HG03135 (cell line): ENCODE results near the gene ACOX3.
"Not testable (repeated sequence)": the region's sequence is repeated elsewhere in the genome, so short reads cannot be mapped to it uniquely, and the experiment has no call there.

Experiments
- ATAC-seq: cut with Tn5 transposase; IDR thresholded peaks from one replicate; pipeline ENCODE4 v1.9.1; 2021; ENCODE audit warnings: mild to moderate bottlenecking, moderate library complexity; ENCODE audit not compliant: unreplicated experiment

ACOX3 gene

DNA sequence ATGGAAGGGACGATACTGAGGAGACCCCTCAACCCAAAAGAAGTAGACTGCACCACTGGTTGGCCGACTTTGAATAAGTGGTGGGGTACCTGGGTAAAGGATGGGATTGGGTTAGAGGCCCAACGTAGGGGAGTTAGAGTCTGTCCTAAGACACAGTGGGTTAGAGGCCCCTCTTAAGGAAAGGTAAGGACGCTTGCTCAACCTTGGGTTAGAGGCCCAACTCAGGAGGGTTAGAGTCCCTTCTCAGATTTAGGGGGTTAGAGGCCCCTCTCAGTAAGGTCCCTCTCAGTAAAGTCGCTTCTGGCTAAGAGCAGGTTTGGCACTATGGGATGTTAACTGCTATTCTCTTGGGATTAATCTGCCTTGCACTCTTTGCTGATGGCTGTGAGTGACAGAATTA is 81.3 kb downstream of the ACOX3 start:
- no peak for ATAC-seq

- no peak for ATAC-seq
Observed at GRCh38 chr4:8356856-8357255, 83.7 kb downstream of the ACOX3 start.

GRCh38 chr4:8355864-8356565 is 84.5 kb downstream of the ACOX3 start:
- ATAC-seq, result no peak

GRCh38 chr4:8355306-8355705 is 85.2 kb downstream of the ACOX3 start:
- ATAC-seq, result no peak

DNA sequence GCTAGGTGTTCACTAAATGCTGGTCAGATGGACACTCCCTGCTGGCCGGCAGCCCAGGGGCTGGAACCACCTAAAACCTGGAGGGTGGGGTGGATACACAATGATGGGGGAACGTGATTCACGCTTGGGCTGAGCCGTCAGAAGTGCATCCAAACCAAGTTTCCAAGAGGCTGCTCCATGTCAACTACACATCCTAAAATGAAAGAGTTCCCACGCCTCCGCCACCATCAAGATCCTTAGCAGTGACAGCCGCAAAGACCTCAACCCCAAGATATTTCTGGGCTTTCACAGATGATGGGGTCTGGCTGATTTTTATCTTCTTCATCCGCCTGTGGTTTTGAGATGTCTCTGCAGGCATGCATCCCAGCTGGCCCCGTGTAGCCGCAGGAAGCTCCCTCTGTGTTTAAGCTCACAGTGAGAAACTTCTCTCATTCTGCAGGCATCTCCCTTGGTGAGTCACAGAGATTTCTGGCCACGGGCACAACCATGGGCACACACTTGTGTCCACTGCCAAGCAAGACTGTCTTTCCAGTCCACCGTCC is 86.5 kb downstream of the ACOX3 start:
- ATAC-seq, result no peak

DNA sequence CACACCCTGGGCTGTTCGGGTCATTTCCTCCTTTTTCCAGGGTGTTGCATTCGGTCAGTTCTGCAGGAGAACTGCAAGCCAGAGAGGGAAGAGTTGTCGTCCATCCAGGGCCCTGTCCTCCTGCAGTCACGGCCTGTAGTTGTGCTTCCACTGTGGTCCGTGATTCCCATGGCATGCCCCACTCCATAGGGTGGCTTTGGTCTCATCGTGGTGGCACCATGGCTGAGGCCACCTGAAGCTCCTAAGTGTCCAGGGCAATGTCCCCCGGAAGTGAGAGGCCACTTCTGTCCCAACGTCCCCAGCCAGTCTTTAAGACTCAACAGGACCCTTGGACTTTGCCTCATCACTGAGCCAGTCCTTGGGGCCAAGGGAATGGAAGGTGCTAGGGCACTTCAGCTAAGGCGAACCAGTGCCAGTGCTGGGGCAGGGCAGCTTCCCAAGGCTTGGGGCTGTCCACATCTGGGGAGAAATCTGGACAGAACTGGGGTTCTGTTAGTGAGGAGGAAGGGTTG is 87.3 kb downstream of the ACOX3 start:
- ATAC-seq, result no peak

- no peak for ATAC-seq
Observed at GRCh38 chr4:8352368-8353157, 88.0 kb downstream of the ACOX3 start.

GRCh38 chr4:8351931-8352367 is 88.6 kb downstream of the ACOX3 start:
- no peak for ATAC-seq

DNA sequence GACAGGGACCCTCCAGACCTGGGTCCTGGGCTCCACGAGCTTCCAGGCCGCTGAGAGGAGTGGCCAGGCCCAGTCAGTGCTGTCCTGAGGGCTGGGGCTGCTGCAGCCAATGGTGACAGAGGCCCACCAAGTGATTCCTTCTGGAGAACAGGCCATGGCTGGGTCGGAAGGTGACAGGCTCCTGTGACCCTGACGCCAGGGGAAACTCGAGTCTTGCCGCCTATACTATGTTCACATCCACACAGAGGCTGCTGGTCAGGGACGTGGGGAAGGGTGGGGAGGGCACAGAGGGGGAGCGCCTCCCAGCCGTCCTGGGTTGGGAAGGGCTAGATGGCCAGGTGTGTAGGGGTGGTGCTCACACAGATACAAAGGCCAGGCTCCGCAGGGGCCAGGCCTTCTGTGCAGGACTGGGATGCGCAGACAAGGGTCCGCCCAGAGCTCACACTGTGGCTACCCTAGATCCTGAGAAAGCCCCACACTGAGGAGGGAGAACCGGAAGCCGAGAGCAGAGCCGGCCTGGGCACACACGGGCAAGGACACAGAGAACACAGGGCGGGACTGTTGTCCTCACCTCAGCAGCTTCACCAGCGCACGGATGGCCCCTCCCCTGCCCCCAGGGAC is 89.6 kb downstream of the ACOX3 start:
- no peak for ATAC-seq

GRCh38 chr4:8350352-8350751 is 90.2 kb downstream of the ACOX3 start:
- ATAC-seq, result no peak

DNA sequence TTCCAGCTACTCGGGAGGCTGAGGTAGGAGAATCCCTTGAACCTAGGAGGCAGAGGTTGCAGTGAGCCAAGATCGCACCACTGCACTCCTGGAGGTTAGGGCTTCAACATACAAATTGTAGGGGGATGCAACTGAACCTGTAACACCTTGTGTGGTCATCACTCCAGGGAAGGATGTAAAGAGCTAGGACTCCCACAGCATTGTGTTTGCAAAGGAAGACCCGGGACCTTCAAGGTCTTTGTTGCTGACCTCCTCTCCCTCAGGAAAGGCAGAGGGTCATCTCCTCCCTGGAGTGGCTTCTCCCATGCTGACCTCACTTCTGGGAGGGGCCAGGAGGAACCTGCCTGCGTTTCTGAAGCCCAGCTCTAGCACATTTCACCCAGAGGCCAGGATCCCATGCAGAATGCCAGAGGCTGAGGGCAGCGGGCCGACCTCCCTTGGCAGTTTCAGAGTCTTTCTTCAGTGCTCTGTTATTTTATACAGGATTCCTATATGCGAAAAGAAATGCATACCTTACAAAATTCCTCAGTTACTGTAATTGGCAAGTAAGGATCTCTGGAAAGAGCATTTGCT is 90.8 kb downstream of the ACOX3 start:
- no peak for ATAC-seq

- ATAC-seq, result not testable (repeated sequence)
Observed at GRCh38 chr4:8349236-8349635, 91.3 kb downstream of the ACOX3 start.

DNA sequence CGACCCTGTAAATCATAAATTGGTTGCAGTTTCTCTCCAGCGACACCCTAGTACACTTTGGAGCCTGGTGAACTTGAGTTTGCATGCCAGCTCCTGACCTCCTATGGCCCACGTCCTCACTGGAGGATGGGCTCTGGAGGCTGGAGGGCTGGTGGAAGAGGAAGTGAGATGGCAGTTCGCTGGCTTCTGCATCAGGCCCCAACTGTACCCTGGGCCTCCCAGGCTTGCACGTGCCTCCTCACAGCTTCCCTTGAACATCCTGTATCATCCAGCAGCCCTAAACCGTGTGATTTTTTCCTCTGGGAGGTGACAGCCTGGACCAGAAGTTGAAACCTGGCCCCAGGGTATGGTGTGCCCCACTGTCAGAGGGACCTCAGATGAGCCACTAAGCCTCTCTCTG is 92.5 kb downstream of the ACOX3 start:
- ATAC-seq, result no peak

GRCh38 chr4:8347660-8348059 is 92.9 kb downstream of the ACOX3 start:
- no peak for ATAC-seq

DNA sequence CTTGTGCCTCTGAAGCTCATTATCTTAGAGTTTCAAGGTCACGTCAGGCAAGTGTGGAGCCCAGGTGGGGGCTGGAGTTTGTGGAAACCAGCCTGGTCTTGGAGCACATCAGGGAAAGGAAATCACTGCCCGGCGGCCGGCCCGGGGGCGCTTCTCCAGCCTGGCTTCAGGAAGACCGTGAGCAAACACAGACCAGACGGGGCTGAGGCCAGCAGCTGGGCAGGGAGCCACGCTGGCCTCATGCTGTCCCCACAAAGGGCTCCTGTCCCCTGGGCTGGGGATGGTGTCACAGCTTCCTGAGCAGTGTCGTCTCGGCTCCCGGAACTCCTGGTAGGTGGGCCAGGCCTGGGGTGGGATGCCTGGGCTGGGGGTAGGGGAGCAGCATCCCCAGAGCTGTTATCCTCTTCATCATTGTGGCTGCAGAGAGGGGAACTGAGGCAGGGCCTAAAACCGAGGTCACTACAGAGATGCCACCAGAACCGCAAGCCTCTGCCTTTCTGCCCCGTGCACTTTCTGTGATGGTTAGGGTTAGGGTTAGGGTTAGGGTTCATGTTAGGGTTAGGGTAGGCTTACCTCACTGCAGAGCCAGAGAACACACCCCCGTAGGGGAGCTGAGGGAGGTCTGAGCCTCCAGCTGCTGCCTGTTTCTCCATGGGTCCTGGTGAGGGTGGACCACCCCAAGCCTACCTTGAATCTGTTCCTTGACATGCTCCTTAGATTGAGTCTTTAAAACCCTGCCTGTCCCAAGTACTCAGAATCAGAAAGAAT is 93.5 kb downstream of the ACOX3 start:
- no peak for ATAC-seq

- ATAC-seq, result no peak
Observed at GRCh38 chr4:8345946-8346814, 94.3 kb downstream of the ACOX3 start.

DNA sequence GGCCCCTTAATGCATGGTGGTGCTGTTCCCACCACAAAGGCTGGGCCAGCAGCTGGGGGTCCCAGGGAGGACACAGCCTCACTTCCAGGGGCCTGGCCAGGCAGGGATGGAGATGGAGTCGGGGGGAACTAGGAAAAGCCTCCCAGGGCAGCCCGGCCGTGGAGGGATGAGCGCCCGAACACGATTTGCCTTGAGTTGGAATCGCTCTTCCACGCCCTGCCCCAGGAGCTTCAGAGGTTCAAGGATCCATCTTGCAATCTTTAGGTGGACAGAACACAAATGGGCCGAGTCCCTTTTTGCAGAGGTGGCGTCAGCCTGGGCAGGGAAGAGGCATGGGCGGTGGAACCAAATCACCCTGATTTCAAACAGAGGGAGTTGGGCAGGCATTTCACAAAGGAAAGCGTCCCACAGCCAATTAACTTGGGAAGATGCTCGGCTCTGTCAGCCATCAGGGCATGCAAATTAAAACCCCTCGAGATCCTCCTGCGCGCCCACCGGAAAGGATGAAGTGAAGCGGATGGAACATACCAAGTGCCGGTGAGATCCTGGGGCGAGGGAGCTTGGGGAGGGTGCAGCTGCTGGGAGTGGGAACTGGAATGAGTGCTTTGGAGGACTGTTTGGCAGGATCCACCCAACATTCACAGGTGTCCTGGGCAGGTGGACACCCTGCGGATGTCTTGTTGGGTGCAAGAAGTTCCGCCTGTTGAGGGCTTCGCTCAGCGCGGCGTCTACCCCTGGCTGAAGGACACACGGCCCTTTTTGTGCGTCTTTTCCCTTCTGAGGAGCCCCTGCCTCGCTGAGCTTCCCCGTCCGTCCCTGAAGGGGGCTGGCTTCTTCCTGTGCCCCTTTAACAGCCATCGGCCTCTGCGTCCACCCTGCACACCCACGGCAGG is 95.2 kb downstream of the ACOX3 start:
- ATAC-seq, result no peak

- ATAC-seq, result no peak
Observed at GRCh38 chr4:8344377-8344776, 96.1 kb downstream of the ACOX3 start.
